WTC11 (cell line): ENCODE measurements around the gene RHBDD1. TPM values are rescaled to one million over a fixed set of nuclear protein-coding genes. Genes with fewer than 3 reads are reported as not detected.

ENCODE experiments used
- ATAC-seq: fragments of 200-7000 bp; cut with Tn5 transposase; 2 replicates; pipeline ENCODE4 v1.10.0; 2021; ENCODE audit warnings: mild to moderate bottlenecking, moderate library complexity
- CTCF ChIA-PET: fragments of 300-600 bp; sonication (Branson Sonifier 250); formaldehyde crosslinking; loops from one replicate; lab custom pipeline; 2021; ENCODE audit warnings: antibody characterized with exemption; lab: Charles Lee
- POLR2A ChIA-PET: fragments of 350-600 bp; sonication (Branson Sonifier 250); formaldehyde crosslinking; loops from one replicate; lab custom pipeline; 2021; ENCODE audit warnings: antibody characterized with exemption; lab: Charles Lee
- DNase-seq: peaks from one replicate; pipeline ENCODE4 v3.0.0; 2021; ENCODE audit warnings: low spot score
- H3K27ac Mint-ChIP-seq: 2 replicates; pipeline ENCODE4 v1.8.0; 2021; ENCODE audit warnings: mixed read lengths
- H3K27me3 Mint-ChIP-seq: 2 replicates; pipeline ENCODE4 v1.8.0; 2021; ENCODE audit warnings: low read depth, mild to moderate bottlenecking, moderate library complexity, mixed read lengths
- H3K36me3 Mint-ChIP-seq: 2 replicates; pipeline ENCODE4 v1.8.0; 2021; ENCODE audit warnings: mixed read lengths
- H3K4me1 Mint-ChIP-seq: 2 replicates; pipeline ENCODE4 v1.8.0; 2022; ENCODE audit warnings: mixed read lengths
- H3K4me3 Mint-ChIP-seq: 2 replicates; pipeline ENCODE4 v1.8.0; 2021; ENCODE audit warnings: mild to moderate bottlenecking, moderate library complexity, mixed read lengths
- H3K9me3 Mint-ChIP-seq: 2 replicates; pipeline ENCODE4 v1.8.0; 2021; ENCODE audit warnings: mixed read lengths
- ATF1 ChIP-seq: sonication (generic); formaldehyde crosslinking; IDR thresholded peaks from 2 replicates; pipeline ENCODE4 v1.8.1; 2023; ENCODE audit warnings: mild to moderate bottlenecking, moderate library complexity, missing genetic modification reagents
- FOXK1 ChIP-seq: sonication (generic); formaldehyde crosslinking; IDR thresholded peaks from 2 replicates; pipeline ENCODE4 v1.8.0; 2022; ENCODE audit warnings: mild to moderate bottlenecking, moderate library complexity, missing genetic modification reagents
- GTF2I ChIP-seq: fragments of 250-450 bp; sonication (Bioruptor Pico); conservative IDR thresholded peaks from 2 replicates; pipeline ENCODE4 v1.4.0; 2021; ENCODE audit warnings: mild to moderate bottlenecking
- KAT7 ChIP-seq: sonication (generic); formaldehyde crosslinking; IDR thresholded peaks from 2 replicates; pipeline ENCODE4 v1.8.1; 2023; ENCODE audit warnings: missing genetic modification reagents, mild to moderate bottlenecking, borderline replicate concordance
- MYBL2 ChIP-seq: sonication (generic); formaldehyde crosslinking; IDR thresholded peaks from 2 replicates; pipeline ENCODE4 v1.8.1; 2023; ENCODE audit warnings: mild to moderate bottlenecking, moderate library complexity, missing genetic modification reagents
- NR3C1 ChIP-seq: sonication (generic); formaldehyde crosslinking; conservative IDR thresholded peaks from 2 replicates; pipeline ENCODE4 v1.8.1; 2023; ENCODE audit warnings: low read depth, mild to moderate bottlenecking, missing genetic modification reagents
- OVOL2 ChIP-seq: fragments of 250-450 bp; sonication (Bioruptor Pico); IDR thresholded peaks from 2 replicates; pipeline ENCODE4 v1.9.0; 2021; ENCODE audit warnings: mild to moderate bottlenecking, borderline replicate concordance
- PRRX2 ChIP-seq: fragments of 250-450 bp; sonication (Bioruptor Pico); IDR thresholded peaks from 2 replicates; pipeline ENCODE4 v1.8.0; 2021; ENCODE audit warnings: mild to moderate bottlenecking
- SMAD3 ChIP-seq: sonication (generic); formaldehyde crosslinking; IDR thresholded peaks from 2 replicates; pipeline ENCODE4 v1.8.0; 2022; ENCODE audit warnings: missing genetic modification reagents, mild to moderate bottlenecking, borderline replicate concordance
- TEAD4 ChIP-seq: sonication (generic); formaldehyde crosslinking; IDR thresholded peaks from 2 replicates; pipeline ENCODE4 v1.8.0; 2022; ENCODE audit warnings: mild to moderate bottlenecking, missing genetic modification reagents
- TP53 ChIP-seq: sonication (generic); formaldehyde crosslinking; IDR thresholded peaks from 2 replicates; pipeline ENCODE4 v1.8.1; 2023; ENCODE audit warnings: mild to moderate bottlenecking, missing genetic modification reagents
- ZNF121 ChIP-seq: sonication (generic); formaldehyde crosslinking; IDR thresholded peaks from 2 replicates; pipeline ENCODE4 v1.8.0; 2023; ENCODE audit warnings: missing genetic modification reagents
- ZNF138 ChIP-seq: sonication (generic); formaldehyde crosslinking; conservative IDR thresholded peaks from 2 replicates; pipeline ENCODE4 v1.8.1; 2022; ENCODE audit warnings: mild to moderate bottlenecking, moderate library complexity, missing genetic modification reagents
- ZNF317 ChIP-seq: sonication (generic); formaldehyde crosslinking; IDR thresholded peaks from 2 replicates; pipeline ENCODE4 v1.8.1; 2023; ENCODE audit warnings: low read depth, mild to moderate bottlenecking, moderate library complexity, missing genetic modification reagents, borderline replicate concordance
- ZNF416 ChIP-seq: fragments of 250-450 bp; sonication (Bioruptor Pico); IDR thresholded peaks from 2 replicates; pipeline ENCODE4 v1.9.0; 2021; ENCODE audit warnings: mild to moderate bottlenecking, inconsistent platforms
- ZNF423 ChIP-seq: fragments of 250-450 bp; sonication (Bioruptor Pico); IDR thresholded peaks from 2 replicates; pipeline ENCODE4 v2.1.2; 2022; ENCODE audit warnings: mild to moderate bottlenecking, moderate library complexity
- total RNA-seq: library from RNA; stranded (reverse); gene quantifications from 3 replicates; pipeline ENCODE4 v1.2.3, GENCODE V29; 2021
- TF ChIP-seq, protein P1 (sequence below): sonication (generic); formaldehyde crosslinking; IDR thresholded peaks from 2 replicates; pipeline ENCODE4 v1.8.1; 2022; ENCODE audit warnings: mild to moderate bottlenecking, missing genetic modification reagents, moderate library complexity, borderline replicate concordance
- TF ChIP-seq, protein P2 (sequence below): sonication (generic); formaldehyde crosslinking; IDR thresholded peaks from 2 replicates; pipeline ENCODE4 v1.8.1; 2023; ENCODE audit warnings: mild to moderate bottlenecking, moderate library complexity, missing genetic modification reagents
- TF ChIP-seq, protein P3 (sequence below): sonication (generic); formaldehyde crosslinking; IDR thresholded peaks from 2 replicates; pipeline ENCODE4 v1.8.1; 2023; ENCODE audit warnings: mild to moderate bottlenecking, missing genetic modification reagents, moderate library complexity
- TF ChIP-seq, protein P4 (sequence below): sonication (generic); formaldehyde crosslinking; IDR thresholded peaks from 2 replicates; pipeline ENCODE4 v1.8.1; 2023; ENCODE audit warnings: mild to moderate bottlenecking, missing genetic modification reagents, moderate library complexity
- TF ChIP-seq, protein P5 (sequence below): sonication (generic); formaldehyde crosslinking; IDR thresholded peaks from 2 replicates; pipeline ENCODE4 v1.8.1; 2022; ENCODE audit warnings: mild to moderate bottlenecking, moderate library complexity, missing genetic modification reagents

Gene RHBDD1
- total RNA-seq, 1 experiment from 2014 or later, result 25.7 TPM

DNA sequence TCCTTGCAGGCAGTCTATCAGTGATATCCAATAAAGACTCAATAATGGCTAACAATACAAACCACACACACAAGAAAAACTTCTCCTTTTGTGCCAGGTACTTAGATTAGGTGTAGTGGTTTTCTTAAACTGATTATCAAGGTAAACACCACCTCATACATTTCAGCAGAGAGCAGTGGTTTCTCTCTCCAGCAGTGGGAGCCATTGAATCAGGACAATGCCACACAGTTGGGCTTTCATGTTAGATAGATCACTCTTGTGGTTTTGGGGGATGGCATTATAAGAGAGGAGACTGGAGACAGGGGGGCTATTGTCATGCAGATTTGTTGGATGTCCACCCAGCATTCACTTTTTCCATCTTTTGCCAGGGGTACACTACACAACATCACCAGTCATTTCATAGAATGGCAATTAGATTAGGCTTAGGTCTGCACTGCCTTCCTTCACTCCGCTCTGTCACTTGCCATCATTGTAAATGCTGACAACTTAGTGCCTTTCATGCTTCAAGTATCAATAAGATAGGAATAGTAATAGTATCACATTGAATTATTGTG is 22.6 kb upstream of the RHBDD1 start:
- peak; percentile 94 for ATAC-seq
- H3K36me3 Mint-ChIP-seq, result no peaks in the 10 kb centered on the region
- TF ChIP-seq, protein P1, sequence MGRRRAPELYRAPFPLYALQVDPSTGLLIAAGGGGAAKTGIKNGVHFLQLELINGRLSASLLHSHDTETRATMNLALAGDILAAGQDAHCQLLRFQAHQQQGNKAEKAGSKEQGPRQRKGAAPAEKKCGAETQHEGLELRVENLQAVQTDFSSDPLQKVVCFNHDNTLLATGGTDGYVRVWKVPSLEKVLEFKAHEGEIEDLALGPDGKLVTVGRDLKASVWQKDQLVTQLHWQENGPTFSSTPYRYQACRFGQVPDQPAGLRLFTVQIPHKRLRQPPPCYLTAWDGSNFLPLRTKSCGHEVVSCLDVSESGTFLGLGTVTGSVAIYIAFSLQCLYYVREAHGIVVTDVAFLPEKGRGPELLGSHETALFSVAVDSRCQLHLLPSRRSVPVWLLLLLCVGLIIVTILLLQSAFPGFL (CRISPR knock-in tag), result no peak
- TF ChIP-seq GTF2I, result no peak
- TF ChIP-seq TEAD4, result no peak
- TF ChIP-seq, protein P2, sequence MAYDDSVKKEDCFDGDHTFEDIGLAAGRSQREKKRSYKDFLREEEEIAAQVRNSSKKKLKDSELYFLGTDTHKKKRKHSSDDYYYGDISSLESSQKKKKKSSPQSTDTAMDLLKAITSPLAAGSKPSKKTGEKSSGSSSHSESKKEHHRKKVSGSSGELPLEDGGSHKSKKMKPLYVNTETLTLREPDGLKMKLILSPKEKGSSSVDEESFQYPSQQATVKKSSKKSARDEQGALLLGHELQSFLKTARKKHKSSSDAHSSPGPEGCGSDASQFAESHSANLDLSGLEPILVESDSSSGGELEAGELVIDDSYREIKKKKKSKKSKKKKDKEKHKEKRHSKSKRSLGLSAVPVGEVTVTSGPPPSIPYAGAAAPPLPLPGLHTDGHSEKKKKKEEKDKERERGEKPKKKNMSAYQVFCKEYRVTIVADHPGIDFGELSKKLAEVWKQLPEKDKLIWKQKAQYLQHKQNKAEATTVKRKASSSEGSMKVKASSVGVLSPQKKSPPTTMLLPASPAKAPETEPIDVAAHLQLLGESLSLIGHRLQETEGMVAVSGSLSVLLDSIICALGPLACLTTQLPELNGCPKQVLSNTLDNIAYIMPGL (CRISPR knock-in tag), result no peak
- no peak for TF ChIP-seq TP53 (CRISPR knock-in tag)
- TF ChIP-seq ZNF416 (CRISPR knock-in tag), result no peak
- TF ChIP-seq, protein P3, sequence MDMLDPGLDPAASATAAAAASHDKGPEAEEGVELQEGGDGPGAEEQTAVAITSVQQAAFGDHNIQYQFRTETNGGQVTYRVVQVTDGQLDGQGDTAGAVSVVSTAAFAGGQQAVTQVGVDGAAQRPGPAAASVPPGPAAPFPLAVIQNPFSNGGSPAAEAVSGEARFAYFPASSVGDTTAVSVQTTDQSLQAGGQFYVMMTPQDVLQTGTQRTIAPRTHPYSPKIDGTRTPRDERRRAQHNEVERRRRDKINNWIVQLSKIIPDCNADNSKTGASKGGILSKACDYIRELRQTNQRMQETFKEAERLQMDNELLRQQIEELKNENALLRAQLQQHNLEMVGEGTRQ (CRISPR knock-in tag), result no peak
- TF ChIP-seq ZNF317 (CRISPR knock-in tag), result no peak
- TF ChIP-seq, protein P4, sequence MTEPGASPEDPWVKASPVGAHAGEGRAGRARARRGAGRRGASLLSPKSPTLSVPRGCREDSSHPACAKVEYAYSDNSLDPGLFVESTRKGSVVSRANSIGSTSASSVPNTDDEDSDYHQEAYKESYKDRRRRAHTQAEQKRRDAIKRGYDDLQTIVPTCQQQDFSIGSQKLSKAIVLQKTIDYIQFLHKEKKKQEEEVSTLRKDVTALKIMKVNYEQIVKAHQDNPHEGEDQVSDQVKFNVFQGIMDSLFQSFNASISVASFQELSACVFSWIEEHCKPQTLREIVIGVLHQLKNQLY (CRISPR knock-in tag), result no peak
- H3K4me3 Mint-ChIP-seq, result no peak overlapping the region
- ChIA-PET CTCF (no interaction called here), POLR2A (no interaction called here)
- peak; percentile 26 for DNase-seq
- no peak overlapping the region for H3K27ac Mint-ChIP-seq
- no peaks in the 10 kb centered on the region; the same call in 1 of the 2 replicates for H3K27me3 Mint-ChIP-seq
- no peaks in the 10 kb centered on the region for H3K9me3 Mint-ChIP-seq
- peaks cover 8% of the 10 kb centered on the region for H3K4me1 Mint-ChIP-seq

DNA sequence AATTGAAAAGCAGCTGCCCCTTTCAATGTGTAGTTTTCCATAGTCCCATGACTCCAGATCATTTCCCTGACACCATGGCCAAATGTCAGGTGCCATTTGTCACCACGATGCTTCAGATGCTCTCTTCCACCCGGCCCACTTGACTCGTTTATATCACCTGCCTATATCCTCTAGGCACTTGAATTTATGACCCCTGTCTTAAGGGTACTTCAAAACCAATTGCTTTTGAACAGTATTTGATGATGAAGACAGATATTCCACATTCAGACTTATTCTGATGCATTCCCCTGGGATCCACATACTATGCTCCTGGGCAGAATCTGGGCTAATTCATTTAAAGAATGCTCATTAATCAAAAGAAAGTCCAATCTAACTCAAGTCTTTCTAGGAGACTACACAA is 16.9 kb upstream of the RHBDD1 start:
- DNase-seq (no peak), ATAC-seq (no peak)
- Mint-ChIP-seq H3K4me1 (no peaks in the 10 kb centered on the region; the same call in 1 of the 2 replicates), H3K27ac (no peak overlapping the region), H3K27me3 (no peaks in the 10 kb centered on the region), H3K36me3 (no peaks in the 10 kb centered on the region), H3K4me3 (no peak overlapping the region), H3K9me3 (peaks cover 8% of the 10 kb centered on the region)
- TF ChIP-seq NR3C1 (CRISPR knock-in tag), result no peak
- no peak for TF ChIP-seq ZNF121
- TF ChIP-seq ZNF423 (CRISPR knock-in tag), result no peak
- TF ChIP-seq, protein P5, sequence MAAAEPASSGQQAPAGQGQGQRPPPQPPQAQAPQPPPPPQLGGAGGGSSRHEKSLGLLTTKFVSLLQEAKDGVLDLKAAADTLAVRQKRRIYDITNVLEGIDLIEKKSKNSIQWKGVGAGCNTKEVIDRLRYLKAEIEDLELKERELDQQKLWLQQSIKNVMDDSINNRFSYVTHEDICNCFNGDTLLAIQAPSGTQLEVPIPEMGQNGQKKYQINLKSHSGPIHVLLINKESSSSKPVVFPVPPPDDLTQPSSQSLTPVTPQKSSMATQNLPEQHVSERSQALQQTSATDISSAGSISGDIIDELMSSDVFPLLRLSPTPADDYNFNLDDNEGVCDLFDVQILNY (CRISPR knock-in tag), result no peak
- TF ChIP-seq ATF1 (CRISPR knock-in tag), result no peak
- TF ChIP-seq FOXK1 (CRISPR knock-in tag), result no peak
- TF ChIP-seq MYBL2, result no peak
- no peak for TF ChIP-seq KAT7 (CRISPR knock-in tag)
- POLR2A ChIA-PET, result no interaction called here
- CTCF ChIA-PET, result no interaction called here

DNA sequence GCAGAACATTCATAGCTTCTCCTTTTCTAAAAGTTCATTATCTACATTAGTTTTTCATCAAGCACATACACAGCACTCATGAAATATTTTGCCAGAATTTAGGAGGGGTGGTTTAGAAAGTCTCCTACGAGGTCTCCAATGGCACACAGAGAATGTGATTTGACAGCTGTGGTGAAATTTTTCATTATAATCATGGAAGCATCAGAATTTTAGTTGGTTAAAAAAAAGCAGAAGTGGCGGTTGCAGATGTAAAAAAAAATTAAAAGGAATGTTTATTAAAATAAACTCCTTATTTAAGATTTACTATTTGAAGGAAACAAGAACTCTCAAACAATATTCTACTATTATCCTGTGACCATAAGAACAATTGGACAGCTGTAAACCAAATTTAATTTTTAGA is 10.8 kb upstream of the RHBDD1 start:
- TF ChIP-seq ZNF138 (CRISPR knock-in tag) (no peak), SMAD3 (CRISPR knock-in tag) (no peak), OVOL2 (CRISPR knock-in tag) (no peak), KAT7 (CRISPR knock-in tag) (no peak), PRRX2 (CRISPR knock-in tag) (no peak)
- Mint-ChIP-seq H3K4me3 (no peak overlapping the region), H3K9me3 (peaks cover 4% of the 10 kb centered on the region; the same call in 1 of the 2 replicates), H3K36me3 (no peaks in the 10 kb centered on the region), H3K27ac (no peak overlapping the region), H3K27me3 (no peaks in the 10 kb centered on the region), H3K4me1 (no peaks in the 10 kb centered on the region)
- DNase-seq, result no peak
- ChIA-PET POLR2A (no interaction called here), CTCF (no interaction called here)
- ATAC-seq, result no peak
